Spleen (tissue), 11 donors: ENCODE results near the gene ACOX3. TPM values are rescaled to one million over a fixed set of nuclear protein-coding genes. Genes with fewer than 3 reads are reported as not detected.

Experiments used
- DNase-seq: peaks from one replicate; pipeline ENCODE4 v3.0.0-alpha.2; 2020
- H3K27ac ChIP-seq, 8 donors: fragments of 200-600 bp; sonication (generic) in 7 of 8; 1 replicate in 4 of 8; 2 replicates in 4 of 8; pipeline versions ENCODE4 v1.5.0 to v1.8.0; 2016 to 2021; ENCODE audit warnings: inconsistent platforms in 4 of 8, mild to moderate bottlenecking in 4 of 8, moderate library complexity in 1 of 8
- H3K27me3 ChIP-seq, 7 donors: fragments of 200-600 bp; sonication (generic) in 6 of 7; replicated peaks in 1 of 7; 1 replicate in 4 of 7; 2 replicates in 3 of 7; pipeline versions ENCODE4 v1.5.0 to v1.8.0; 2016 to 2021; ENCODE audit warnings: inconsistent platforms in 3 of 7, mild to moderate bottlenecking in 1 of 7
- H3K36me3 ChIP-seq, 6 donors: fragments of 200-600 bp; sonication (generic) in 5 of 6; 1 replicate in 4 of 6; 2 replicates in 2 of 6; pipeline versions ENCODE4 v1.5.0 to v1.8.0; 2016 to 2021; ENCODE audit warnings: inconsistent platforms in 2 of 6
- H3K4me1 ChIP-seq, 6 donors: fragments of 200-600 bp; sonication (generic) in 5 of 6; 1 replicate in 3 of 6; 2 replicates in 3 of 6; pipeline versions ENCODE4 v1.5.0 to v1.8.0; 2016 to 2021; ENCODE audit warnings: inconsistent platforms in 3 of 6
- H3K4me3 ChIP-seq, 8 donors: fragments of 200-600 bp; sonication (generic) in 7 of 8; 1 replicate in 4 of 8; 2 replicates in 4 of 8; pipeline versions ENCODE4 v1.5.0 to v1.8.0; 2016 to 2021; ENCODE audit warnings: inconsistent platforms in 4 of 8, mild to moderate bottlenecking in 4 of 8, moderate library complexity in 2 of 8
- H3K9me3 ChIP-seq, 8 donors: fragments of 200-600 bp; sonication (generic) in 7 of 8; 1 replicate in 4 of 8; 2 replicates in 4 of 8; pipeline versions ENCODE4 v1.5.0 to v1.8.0; 2016 to 2021; ENCODE audit warnings: inconsistent platforms in 4 of 8
- CTCF ChIP-seq, 11 experiments: fragments of 200-600 bp in 7 of 11; fragments of 450-650 bp in 4 of 11; sonication (generic) in 4 of 11; IDR thresholded peaks in 8 of 11; conservative IDR thresholded peaks in 3 of 11; 1 replicate in 7 of 11; 2 replicates in 4 of 11; pipeline versions ENCODE4 v1.4.0 to v1.8.0; 2016 to 2021; ENCODE audit warnings: antibody characterized with exemption in 11 of 11, inconsistent platforms in 4 of 11, mild to moderate bottlenecking in 1 of 11
- POLR2A ChIP-seq, 3 donors: fragments of 450-650 bp; IDR thresholded peaks; one replicate each; pipeline ENCODE4 v1.5.1; 2017; ENCODE audit warnings: antibody characterized with exemption in 3 of 3, mild to moderate bottlenecking in 1 of 3
- POLR2AphosphoS5 ChIP-seq, 3 donors: sonication (generic); formaldehyde crosslinking; IDR thresholded peaks; one replicate each; pipeline ENCODE4 v1.5.1; 2017; ENCODE audit warnings: antibody characterized with exemption in 3 of 3
- WGBS, 5 donors: extraction: QIAGEN DNeasy Blood & Tissue Kit in 3 of 5; methylation state at CpG; one replicate each; pipeline versions ENCODE4 v1.1.5 to v1.1.7; 2013 to 2018; 5-methylcytosine and 5-hydroxymethylcytosine counted together
- intact Hi-C: fragments of 100-400 bp; cut with DNase I; formaldehyde crosslinking; loops from one replicate; pipeline ENCODE4 v1.15.0; 2023; ENCODE audit warnings: low total_unique reads
- polyA plus RNA-seq, 3 donors: library from polyadenylated mRNA; stranded (reverse); fragments of 200-250 nt; gene quantifications; one replicate each; pipeline ENCODE4 v1.2.1, GENCODE V29; 2013
- total RNA-seq, 7 donors: library from RNA; depleted of rRNA in 3 of 7; stranded (reverse); fragments of >200 nt in 3 of 7; fragmentation: NEBNext Ultra II Directional in 4 of 7; extraction: Animal tissue kit (Norgen Biotek cat#: 25700) in 4 of 7; gene quantifications; one replicate each; pipeline versions ENCODE4 v1.1.0 to v1.2.1, GENCODE V29; 2016 to 2021
- donor health status: healthy with polysubstance abuse.
- donor health status: DM: no; HTN: no; CAD: no; lungs with moderate emphysema.
- donor health status: DM: no; HTN: no; CAD: no.
- donor health status: Bipolar disorder and iron deficiency.
- donor health status: healthy.
- donor health status: DM: no; HTN: no; CAD: no.
- donor health status: DM: yes; HTN: yes; CAD: no.

The ACOX3 gene
- total and polyA plus RNA-seq, 10 donors, result 11.3 to 26.5 (median 19.7) TPM

DNA sequence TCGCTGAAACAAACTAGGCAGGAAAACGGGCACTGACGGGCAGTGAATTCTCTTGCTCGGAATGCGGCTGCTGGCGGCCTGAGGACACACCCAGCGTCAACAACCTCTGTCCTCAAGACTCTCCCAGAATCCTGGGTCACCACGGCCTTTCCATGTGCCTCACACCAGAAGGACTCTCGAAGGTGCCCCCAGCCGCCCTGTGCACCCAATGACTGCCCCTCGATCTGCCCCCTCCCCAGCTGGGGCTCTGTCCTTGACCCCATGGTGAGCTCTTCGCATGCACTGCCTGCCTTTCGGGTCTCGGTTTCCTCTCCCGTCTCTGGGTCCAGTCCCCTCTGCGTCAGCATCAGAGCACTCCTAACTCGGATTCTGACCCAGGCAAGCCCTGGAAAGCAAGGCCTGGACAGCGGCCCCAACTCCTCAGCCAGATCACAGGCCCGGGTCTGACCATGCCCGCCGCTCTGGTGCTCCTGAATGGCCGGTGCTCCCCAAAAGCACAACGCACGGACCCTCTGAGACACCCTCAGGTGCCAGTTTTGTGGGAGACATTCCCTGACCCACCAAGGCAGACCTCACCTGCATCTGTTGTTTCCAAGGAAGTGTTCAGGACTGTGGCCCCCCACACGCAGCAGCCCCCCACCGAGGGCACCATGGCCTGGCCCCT, 56.0 kb downstream of the ACOX3 start:
- 90 to 94% (median 93%) methylated on average over 23 to 26 of the region's 26 CpGs for whole genome bisulfite sequencing, 5 donors
- H3K36me3 ChIP-seq, result peaks cover 0 to 93% (median 40%) of the 10 kb centered on the region in 6 donors
- no peak overlapping the region for H3K27ac ChIP-seq
- intact Hi-C loops, result no loop called here
- DNase-seq, result peak; percentile 60
- no peaks in the 10 kb centered on the region for H3K4me1 ChIP-seq
- H3K4me3 ChIP-seq, result no peak overlapping the region
- TF ChIP-seq CTCF (IDR thresholded peaks at IDR 0.05 in 8 of 11, conservative IDR thresholded peaks at IDR 0.05 in 3 of 11) (no peak), POLR2A (IDR thresholded peaks at IDR 0.05) (no peak), POLR2AphosphoS5 (IDR thresholded peaks at IDR 0.05) (no peak)
- H3K9me3 ChIP-seq, result no peaks in the 10 kb centered on the region
- H3K27me3 ChIP-seq, result no peaks in the 10 kb centered on the region

DNA sequence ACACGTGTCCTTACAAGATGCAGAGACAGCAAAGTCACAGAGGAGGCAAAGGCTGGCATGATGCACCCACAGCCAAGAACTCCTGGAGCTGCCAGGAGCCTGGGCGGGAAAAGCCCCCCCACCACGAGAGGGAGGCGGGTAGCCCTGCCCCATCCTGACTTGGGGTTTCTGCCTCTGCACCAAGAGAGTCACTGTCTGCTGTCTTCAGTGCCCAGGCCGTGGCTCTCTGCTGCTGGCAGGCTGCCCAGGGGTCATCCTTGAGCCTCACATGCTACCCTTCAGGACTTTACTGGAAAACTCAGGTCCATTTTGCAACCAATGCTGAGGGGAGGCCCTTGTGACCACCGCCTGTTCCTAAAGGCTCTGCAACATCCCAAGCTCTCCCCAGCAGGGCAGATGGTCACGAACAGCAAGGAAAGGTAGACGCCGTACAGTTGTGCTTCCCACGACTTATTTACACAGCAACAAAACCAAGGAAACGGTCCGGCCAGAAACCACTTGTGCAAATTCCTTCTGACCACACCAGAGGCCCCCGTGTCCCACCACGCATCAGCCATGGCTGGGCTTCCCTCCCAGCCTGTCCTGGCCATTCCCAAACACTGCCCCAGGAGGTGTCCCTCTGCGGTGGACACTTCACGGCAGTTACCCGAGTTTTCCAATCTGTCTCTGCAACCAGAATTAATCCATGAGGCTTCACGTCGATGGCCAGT, 56.9 kb downstream of the ACOX3 start:
- Histone ChIP-seq H3K27me3 (no peaks in the 10 kb centered on the region), H3K9me3 (no peaks in the 10 kb centered on the region), H3K4me3 (no peak overlapping the region), H3K27ac (no peak overlapping the region), H3K4me1 (no peaks in the 10 kb centered on the region), H3K36me3 (peaks cover 0 to 93% (median 31%) of the 10 kb centered on the region in 6 donors)
- DNase-seq, result peak; percentile 59
- no peak for TF ChIP-seq CTCF (IDR thresholded peaks at IDR 0.05 in 8 of 11, conservative IDR thresholded peaks at IDR 0.05 in 3 of 11)
- no peak for TF ChIP-seq POLR2AphosphoS5 (IDR thresholded peaks at IDR 0.05)
- TF ChIP-seq POLR2A (IDR thresholded peaks at IDR 0.05), result no peak
- intact Hi-C loops, result no loop called here
- WGBS, 5 donors, result 80 to 83% (median 82%) methylated on average over 15 to 19 of the region's 19 CpGs

DNA sequence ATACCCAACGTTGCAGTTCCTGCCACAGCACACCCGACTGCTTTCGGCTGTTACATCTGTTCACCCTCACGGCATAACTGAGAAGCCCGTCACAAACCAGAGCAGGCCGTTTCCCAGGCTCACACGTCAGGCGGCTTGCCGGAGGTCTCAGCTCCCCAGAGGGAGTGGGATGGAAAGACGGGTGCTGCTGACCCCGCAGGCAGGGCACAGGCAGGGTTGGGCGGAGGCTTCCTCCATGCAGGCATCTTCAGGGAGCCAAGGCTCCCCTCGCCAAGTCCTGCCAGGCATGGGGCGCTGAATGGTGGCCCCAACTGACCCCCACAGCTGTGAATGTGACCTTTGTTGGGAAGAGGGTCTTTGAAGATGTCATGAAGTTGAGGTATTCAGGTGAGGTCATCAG, 57.5 kb downstream of the ACOX3 start:
- intact Hi-C loops, result no loop called here
- H3K9me3 ChIP-seq, result no peaks in the 10 kb centered on the region
- H3K27me3 ChIP-seq, result no peaks in the 10 kb centered on the region
- H3K4me3 ChIP-seq, result no peak overlapping the region
- TF ChIP-seq CTCF (IDR thresholded peaks at IDR 0.05 in 8 of 11, conservative IDR thresholded peaks at IDR 0.05 in 3 of 11) (no peak), POLR2AphosphoS5 (IDR thresholded peaks at IDR 0.05) (no peak), POLR2A (IDR thresholded peaks at IDR 0.05) (no peak)
- H3K4me1 ChIP-seq, result no peaks in the 10 kb centered on the region
- no peak overlapping the region for H3K27ac ChIP-seq
- DNase-seq, result peak; percentile 67
- WGBS, 5 donors, result 85 to 96% (median 89%) methylated on average over 14 of the region's 14 CpGs
- peaks cover 0 to 92% (median 26%) of the 10 kb centered on the region in 6 donors for H3K36me3 ChIP-seq
